Measurements from ENCODE around the gene TMEM273.

DNA sequence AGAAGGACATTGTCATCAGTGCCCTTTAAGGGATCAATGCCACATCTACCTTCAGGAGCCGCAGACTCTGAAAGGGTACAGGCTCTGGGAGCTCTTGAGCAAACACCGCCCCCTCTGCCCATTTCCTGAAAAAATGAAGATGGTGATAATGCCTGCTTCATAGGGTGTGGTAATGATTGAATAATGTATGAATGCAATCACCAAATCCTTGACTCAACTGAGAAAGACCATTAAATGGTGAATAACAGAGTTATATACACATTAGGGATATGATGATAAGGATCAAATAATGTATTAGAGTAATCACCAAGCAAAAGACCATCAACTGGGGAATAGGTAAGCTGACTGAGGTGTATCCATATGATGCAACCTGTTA, 55.8 kb downstream of the TMEM273 start:
- TF ChIP-seq CEBPB (IDR thresholded peaks at IDR 0.05): no peak
- TF ChIP-seq, protein P1, sequence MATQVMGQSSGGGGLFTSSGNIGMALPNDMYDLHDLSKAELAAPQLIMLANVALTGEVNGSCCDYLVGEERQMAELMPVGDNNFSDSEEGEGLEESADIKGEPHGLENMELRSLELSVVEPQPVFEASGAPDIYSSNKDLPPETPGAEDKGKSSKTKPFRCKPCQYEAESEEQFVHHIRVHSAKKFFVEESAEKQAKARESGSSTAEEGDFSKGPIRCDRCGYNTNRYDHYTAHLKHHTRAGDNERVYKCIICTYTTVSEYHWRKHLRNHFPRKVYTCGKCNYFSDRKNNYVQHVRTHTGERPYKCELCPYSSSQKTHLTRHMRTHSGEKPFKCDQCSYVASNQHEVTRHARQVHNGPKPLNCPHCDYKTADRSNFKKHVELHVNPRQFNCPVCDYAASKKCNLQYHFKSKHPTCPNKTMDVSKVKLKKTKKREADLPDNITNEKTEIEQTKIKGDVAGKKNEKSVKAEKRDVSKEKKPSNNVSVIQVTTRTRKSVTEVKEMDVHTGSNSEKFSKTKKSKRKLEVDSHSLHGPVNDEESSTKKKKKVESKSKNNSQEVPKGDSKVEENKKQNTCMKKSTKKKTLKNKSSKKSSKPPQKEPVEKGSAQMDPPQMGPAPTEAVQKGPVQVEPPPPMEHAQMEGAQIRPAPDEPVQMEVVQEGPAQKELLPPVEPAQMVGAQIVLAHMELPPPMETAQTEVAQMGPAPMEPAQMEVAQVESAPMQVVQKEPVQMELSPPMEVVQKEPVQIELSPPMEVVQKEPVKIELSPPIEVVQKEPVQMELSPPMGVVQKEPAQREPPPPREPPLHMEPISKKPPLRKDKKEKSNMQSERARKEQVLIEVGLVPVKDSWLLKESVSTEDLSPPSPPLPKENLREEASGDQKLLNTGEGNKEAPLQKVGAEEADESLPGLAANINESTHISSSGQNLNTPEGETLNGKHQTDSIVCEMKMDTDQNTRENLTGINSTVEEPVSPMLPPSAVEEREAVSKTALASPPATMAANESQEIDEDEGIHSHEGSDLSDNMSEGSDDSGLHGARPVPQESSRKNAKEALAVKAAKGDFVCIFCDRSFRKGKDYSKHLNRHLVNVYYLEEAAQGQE (IDR thresholded peaks at IDR 0.05; ENCODE audit: low read depth): no peak
- TF ChIP-seq FOXM1 (IDR thresholded peaks at IDR 0.05; ENCODE audit: borderline replicate concordance, low read depth): no peak
- TF ChIP-seq, protein P2, sequence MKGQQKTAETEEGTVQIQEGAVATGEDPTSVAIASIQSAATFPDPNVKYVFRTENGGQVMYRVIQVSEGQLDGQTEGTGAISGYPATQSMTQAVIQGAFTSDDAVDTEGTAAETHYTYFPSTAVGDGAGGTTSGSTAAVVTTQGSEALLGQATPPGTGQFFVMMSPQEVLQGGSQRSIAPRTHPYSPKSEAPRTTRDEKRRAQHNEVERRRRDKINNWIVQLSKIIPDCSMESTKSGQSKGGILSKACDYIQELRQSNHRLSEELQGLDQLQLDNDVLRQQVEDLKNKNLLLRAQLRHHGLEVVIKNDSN (IDR thresholded peaks at IDR 0.05): no peak
- no peak for TF ChIP-seq TEAD4 (IDR thresholded peaks at IDR 0.05)
- TF ChIP-seq CREB1 (IDR thresholded peaks at IDR 0.05; ENCODE audit: low read depth): no peak
- TF ChIP-seq RAD21 (IDR thresholded peaks at IDR 0.05; ENCODE audit: low read depth): no peak
- TF ChIP-seq NFIC (IDR thresholded peaks at IDR 0.05): no peak
